ENCODE data around the gene CDKN3. TPM values are rescaled to one million over a fixed set of nuclear protein-coding genes. Genes with fewer than 3 reads are reported as not detected.
"Not testable (repeated sequence)": the region's sequence is repeated elsewhere in the genome, so short reads cannot be mapped to it uniquely, and the experiment has no call there.

Gene CDKN3
- total RNA-seq, 1 donor from 2014 or later, result 4.1 TPM

DNA sequence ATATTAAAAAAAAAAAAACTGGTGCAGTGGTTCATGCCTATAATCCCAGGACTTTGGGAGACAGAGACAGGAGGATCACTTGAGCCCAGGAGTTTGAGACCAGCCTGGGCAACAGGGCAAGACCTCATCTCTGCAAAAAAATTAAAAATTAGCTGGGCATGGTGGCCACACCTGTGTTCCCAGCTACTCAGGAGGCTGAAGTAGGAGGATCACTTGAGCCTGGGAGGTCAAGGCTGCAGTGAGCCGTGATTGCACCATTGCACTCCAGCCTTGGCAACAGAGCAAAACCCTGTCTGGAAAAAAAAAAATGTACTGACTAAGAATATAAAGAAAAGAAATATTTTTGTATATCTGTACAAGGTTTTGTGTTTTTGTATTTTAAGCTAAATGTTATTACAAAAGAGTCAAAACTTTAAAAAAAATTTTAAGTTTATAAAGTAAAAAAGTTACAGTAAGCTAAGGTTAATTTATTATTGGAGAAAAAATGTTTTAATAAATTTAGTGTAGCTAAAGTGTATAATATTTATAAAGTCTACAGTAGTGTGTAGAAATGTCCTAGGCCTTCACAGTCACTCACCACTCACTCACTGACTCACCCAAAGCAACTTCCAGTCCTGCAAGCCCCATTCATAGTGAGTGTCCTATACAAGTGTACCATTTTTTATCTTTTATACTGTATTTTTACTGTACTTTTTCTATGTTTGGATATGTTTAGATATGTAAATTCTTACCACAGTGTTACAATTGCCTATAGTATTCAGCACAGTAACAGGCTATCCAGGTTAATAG is 60.2 kb downstream of the CDKN3 start:
- not testable (repeated sequence) for DNase-seq

DNA sequence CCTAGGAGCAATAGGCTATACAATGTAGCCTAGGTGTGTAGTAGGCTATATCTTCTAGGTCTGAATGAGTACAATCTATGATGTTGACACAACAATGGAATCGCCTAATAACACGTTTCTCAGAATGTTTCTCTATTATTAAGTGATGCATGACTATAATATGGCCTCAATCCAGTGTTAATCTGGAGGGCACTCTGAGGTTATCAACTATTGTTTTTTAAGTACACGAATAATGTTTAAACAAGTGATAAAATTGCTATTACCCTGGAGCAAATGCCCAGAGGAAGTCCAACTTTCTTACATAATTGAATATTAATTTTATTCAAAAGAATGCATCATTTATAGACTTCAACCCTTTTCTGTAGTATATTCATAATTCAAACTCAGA is 60.8 kb downstream of the CDKN3 start:
- no peak for DNase-seq

DNA sequence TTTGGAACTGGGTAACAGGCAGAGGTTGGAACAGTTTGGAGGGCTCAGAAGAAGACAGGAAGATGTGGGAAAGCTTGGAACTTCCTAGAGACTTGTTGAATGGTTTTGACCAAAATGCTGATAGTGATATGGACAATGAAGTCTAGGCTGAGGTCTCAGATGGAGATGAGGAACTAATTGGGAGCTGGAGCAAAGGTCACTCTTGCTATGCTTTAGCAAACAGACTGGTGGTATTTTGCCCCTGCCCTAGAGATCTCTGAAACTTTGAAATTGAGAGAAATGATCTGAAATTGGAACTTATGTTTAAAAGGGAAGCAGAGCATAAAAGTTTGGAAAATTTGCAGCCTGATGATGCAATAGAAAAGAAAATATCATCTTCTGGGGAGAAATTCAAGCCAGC is 61.7 kb downstream of the CDKN3 start:
- DNase-seq, result not testable (repeated sequence)

DNA sequence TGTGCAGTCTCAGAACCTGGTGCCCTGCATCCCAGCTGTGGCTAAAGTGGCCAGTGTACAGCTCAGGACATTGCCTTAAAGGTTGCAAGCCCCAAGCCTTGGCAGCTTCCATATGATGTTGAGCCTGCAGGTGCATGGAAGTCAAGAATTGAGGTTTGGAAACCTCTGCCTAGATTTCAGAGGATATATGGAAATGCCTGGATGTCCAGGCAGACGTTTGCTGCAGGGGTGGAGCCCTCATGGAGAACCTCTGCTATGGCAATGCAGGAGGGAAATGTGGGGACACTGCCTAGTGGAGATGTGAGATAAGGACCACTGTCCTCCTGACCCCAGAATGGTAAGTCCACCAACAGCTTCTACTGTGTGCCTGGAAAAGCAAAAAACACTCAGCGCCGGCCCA is 62.3 kb downstream of the CDKN3 start:
- no peak for DNase-seq

DNA sequence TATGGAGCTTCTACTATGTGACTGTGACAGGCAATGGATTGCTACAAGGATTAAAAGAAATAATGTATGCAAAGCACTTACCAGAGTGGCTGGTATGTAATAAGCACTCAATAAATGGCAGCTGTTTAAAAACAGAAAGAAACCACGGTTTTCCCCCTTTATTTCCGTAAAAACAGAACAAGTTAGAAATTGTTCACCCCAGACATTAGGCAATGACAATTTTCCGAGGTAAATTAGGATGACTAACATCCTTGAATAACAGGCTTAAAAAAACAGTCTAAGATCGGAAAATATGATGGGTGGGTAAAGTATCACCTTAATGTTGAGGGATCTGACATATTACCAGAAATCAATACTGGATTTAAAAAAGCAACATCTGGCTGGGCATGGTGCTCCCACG is 65.2 kb downstream of the CDKN3 start:
- no peak for DNase-seq

DNA sequence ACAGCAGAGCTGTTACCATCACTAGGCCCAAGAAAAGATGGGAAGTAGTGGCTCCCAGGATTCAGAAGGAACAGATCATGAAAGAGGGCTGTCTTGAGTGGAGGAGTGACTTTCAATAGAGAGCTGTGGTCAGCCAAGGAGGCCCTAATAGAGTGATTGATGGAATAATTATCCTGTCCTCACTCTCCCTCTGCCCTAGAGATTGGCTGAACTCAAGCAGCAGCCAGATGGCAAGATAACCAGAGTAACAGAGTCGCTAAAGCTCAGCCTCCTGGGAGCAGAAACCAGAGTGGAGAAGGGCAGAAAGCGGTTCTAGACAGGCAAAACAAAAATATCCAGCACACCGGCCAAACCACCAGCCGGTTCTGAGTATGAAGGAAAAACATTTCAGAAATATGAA is 68.8 kb downstream of the CDKN3 start:
- DNase-seq, result no peak

DNA sequence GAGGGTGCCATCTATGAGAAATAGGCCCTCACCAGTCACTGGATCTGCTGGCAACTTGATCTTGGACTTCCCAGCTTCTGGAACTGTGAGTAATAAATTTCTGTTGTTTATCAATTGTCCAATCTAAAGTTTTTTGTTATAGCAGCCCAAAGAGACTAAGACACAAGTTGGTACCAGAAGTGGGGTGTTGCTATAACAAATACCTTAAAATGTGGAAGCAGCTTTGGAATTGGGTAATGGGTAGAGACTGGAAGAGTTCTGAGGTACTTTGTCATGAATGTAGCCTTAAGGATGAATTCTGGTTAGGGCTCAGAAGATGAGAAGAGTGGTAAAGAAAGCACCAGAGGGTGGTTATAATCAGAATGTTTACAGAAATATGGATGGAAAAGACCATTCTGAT is 70.5 kb downstream of the CDKN3 start:
- DNase-seq, result no peak

Other genes with a start within 250 kb of the CDKN3 start
- gene CNIH1, start 44.4 kb downstream of the CDKN3 start, total RNA-seq, result 39.3 TPM
- 257 TPM for gene GMFB, start 92.0 kb downstream of the CDKN3 start, total RNA-seq
- 18.9 TPM for gene CGRRF1, start 112.9 kb downstream of the CDKN3 start, total RNA-seq
- gene SAMD4A, start 170.1 kb downstream of the CDKN3 start, total RNA-seq, result 17.3 TPM

Measured in occipital lobe (tissue), 2 donors.